Measurements from ENCODE around the gene MANBA. TPM values are rescaled to one million over a fixed set of nuclear protein-coding genes. Genes with fewer than 3 reads are reported as not detected.

MANBA gene
- total RNA-seq, 1 donor from 2014 or later = 30.3 TPM

- no peaks in the 10 kb centered on the region for H3K4me1 ChIP-seq
- peaks cover 90% of the 10 kb centered on the region for H3K36me3 ChIP-seq
- no peak for TF ChIP-seq CTCF (IDR thresholded peaks at IDR 0.05; ENCODE audit: borderline replicate concordance)
- no peak overlapping the region for H3K4me3 ChIP-seq
- H3K27ac ChIP-seq (replicated peaks) = no peak overlapping the region
- no peaks in the 10 kb centered on the region for H3K9me3 ChIP-seq (replicated peaks)
- DNase-seq = no peak
- H3K27me3 ChIP-seq (ENCODE audit: low read depth) = no peaks in the 10 kb centered on the region
- intact Hi-C loops (cut with micrococcal nuclease) = no loop called here
Observed at GRCh38 chr4:102799816-102800215, 39.0 kb upstream of the MANBA start.

- Histone ChIP-seq H3K4me3 (no peak overlapping the region), H3K36me3 (peaks cover 59% of the 10 kb centered on the region), H3K27me3 (ENCODE audit: low read depth) (no peaks in the 10 kb centered on the region), H3K9me3 (replicated peaks) (no peaks in the 10 kb centered on the region), H3K4me1 (no peaks in the 10 kb centered on the region), H3K27ac (replicated peaks) (no peak overlapping the region)
- no peak for TF ChIP-seq CTCF (IDR thresholded peaks at IDR 0.05; ENCODE audit: borderline replicate concordance)
- intact Hi-C loops (cut with micrococcal nuclease) = no loop called here
- DNase-seq = no peak
Observed at GRCh38 chr4:102794999-102795398, 34.2 kb upstream of the MANBA start.

GRCh38 chr4:102792361-102792936 is 31.7 kb upstream of the MANBA start:
- Histone ChIP-seq H3K4me1 (no peaks in the 10 kb centered on the region), H3K9me3 (replicated peaks) (peaks cover 11% of the 10 kb centered on the region), H3K27ac (replicated peaks) (no peak overlapping the region), H3K27me3 (ENCODE audit: low read depth) (no peaks in the 10 kb centered on the region), H3K4me3 (no peak overlapping the region), H3K36me3 (peaks cover 33% of the 10 kb centered on the region)
- intact Hi-C loops (cut with micrococcal nuclease) = no loop called here
- no peak for TF ChIP-seq CTCF (IDR thresholded peaks at IDR 0.05; ENCODE audit: borderline replicate concordance)
- DNase-seq = no peak

GRCh38 chr4:102791318-102791835 is 30.6 kb upstream of the MANBA start:
- peaks cover 12% of the 10 kb centered on the region for H3K9me3 ChIP-seq (replicated peaks)
- intact Hi-C loops (cut with micrococcal nuclease) = no loop called here
- DNase-seq = no peak
- TF ChIP-seq CTCF (IDR thresholded peaks at IDR 0.05; ENCODE audit: borderline replicate concordance) = no peak
- H3K27ac ChIP-seq (replicated peaks) = no peak overlapping the region
- H3K4me3 ChIP-seq = no peak overlapping the region
- no peaks in the 10 kb centered on the region for H3K27me3 ChIP-seq (ENCODE audit: low read depth)
- H3K36me3 ChIP-seq = peaks cover 23% of the 10 kb centered on the region
- H3K4me1 ChIP-seq = no peaks in the 10 kb centered on the region

- Histone ChIP-seq H3K4me1 (no peaks in the 10 kb centered on the region), H3K27me3 (ENCODE audit: low read depth) (no peaks in the 10 kb centered on the region), H3K9me3 (replicated peaks) (peaks cover 12% of the 10 kb centered on the region), H3K27ac (replicated peaks) (no peak overlapping the region), H3K4me3 (no peak overlapping the region), H3K36me3 (peaks cover 9% of the 10 kb centered on the region)
- intact Hi-C loops (cut with micrococcal nuclease) = no loop called here
- no peak for DNase-seq
- no peak for TF ChIP-seq CTCF (IDR thresholded peaks at IDR 0.05; ENCODE audit: borderline replicate concordance)
Observed at GRCh38 chr4:102789317-102789717, 28.5 kb upstream of the MANBA start.

All from left ventricle myocardium inferior (tissue), 1 donor.